Forelimb muscle (tissue), 1 donor: ENCODE data around the gene CIC. TPM values are rescaled to one million over a fixed set of nuclear protein-coding genes. Genes with fewer than 3 reads are reported as not detected.

Experiments used
- DNase-seq: peaks from one replicate; pipeline ENCODE4 v3.0.0-alpha.2; 2013; ENCODE audit warnings: low read depth
- polyA plus RNA-seq: library from polyadenylated mRNA; unstranded; fragments of 120-200 nt; gene quantifications from one replicate; pipeline ENCODE4 v1.2.1, GENCODE V29; 2013; ENCODE audit not compliant: insufficient read length

The CIC gene
- polyA plus RNA-seq, 1 donor, result 34.2 TPM

GRCh38 chr19:42288881-42289555, 20.0 kb downstream of the CIC start:
- no peak for DNase-seq

- DNase-seq, result no peak
Measured at GRCh38 chr19:42289556-42290041, 20.5 kb downstream of the CIC start.

GRCh38 chr19:42290136-42290522, 21.1 kb downstream of the CIC start:
- no peak for DNase-seq

GRCh38 chr19:42290523-42291434, 21.7 kb downstream of the CIC start:
- DNase-seq, result no peak

- DNase-seq, result no peak
Measured at GRCh38 chr19:42291435-42291810, 22.4 kb downstream of the CIC start.

GRCh38 chr19:42292042-42292960, 23.2 kb downstream of the CIC start:
- DNase-seq, result no peak

- DNase-seq, result no peak
Measured at GRCh38 chr19:42292963-42293362, 23.9 kb downstream of the CIC start.

GRCh38 chr19:42293540-42293939, 24.5 kb downstream of the CIC start:
- DNase-seq, result no peak

- no peak for DNase-seq
Measured at GRCh38 chr19:42293948-42294347, 24.9 kb downstream of the CIC start.

- no peak for DNase-seq
Measured at GRCh38 chr19:42294471-42295137, 25.6 kb downstream of the CIC start.

GRCh38 chr19:42295342-42295741, 26.3 kb downstream of the CIC start:
- DNase-seq, result no peak

- DNase-seq, result no peak
Measured at GRCh38 chr19:42295831-42296525, 26.9 kb downstream of the CIC start.

- no peak for DNase-seq
Measured at GRCh38 chr19:42297039-42297438, 28.0 kb downstream of the CIC start.

GRCh38 chr19:42301646-42302203, 32.7 kb downstream of the CIC start, which contains the start of gene PRR19:
PRR19 (plus strand) TSS chr19:42302132; CDS start chr19:42309585, 7,453 bp downstream.
- no peak for DNase-seq

- DNase-seq, result no peak
Measured at GRCh38 chr19:42303101-42303464, 34.0 kb downstream of the CIC start.

GRCh38 chr19:42303876-42304275, 34.8 kb downstream of the CIC start:
- no peak for DNase-seq

- DNase-seq, result no peak
Measured at GRCh38 chr19:42306646-42307045, 37.6 kb downstream of the CIC start.

- no peak for DNase-seq
Measured at GRCh38 chr19:42309686-42310085, 40.6 kb downstream of the CIC start.

- DNase-seq, result no peak
Measured at GRCh38 chr19:42311657-42312056, 42.6 kb downstream of the CIC start.

- DNase-seq, result no peak
Measured at GRCh38 chr19:42312370-42312769, 43.3 kb downstream of the CIC start.
